ENCODE data around the gene ENHO.

The ENHO gene

GRCh38 chr9:34549407-34549732 is 26.6 kb upstream of the ENHO start:
- Histone ChIP-seq H3K4me3 (replicated peaks; ENCODE audit: insufficient read depth, low read length) (no peak overlapping the region), H3K27ac (replicated peaks) (no peak overlapping the region), H3K27me3 (ENCODE audit: insufficient read depth, poor library complexity, severe bottlenecking) (peaks cover 12% of the 10 kb centered on the region)
- no peak for DNase-seq (ENCODE audit: low read depth in 1 of 2, low spot score in 1 of 2)
- TF ChIP-seq POLR2AphosphoS5 (IDR thresholded peaks at IDR 0.05; ENCODE audit: low read depth) (no peak), REST (IDR thresholded peaks at IDR 0.05; ENCODE audit: insufficient replicate concordance, low read depth) (no peak), SPI1 (IDR thresholded peaks at IDR 0.05; ENCODE audit: borderline replicate concordance, low read depth) (no peak), GABPA (IDR thresholded peaks at IDR 0.05; ENCODE audit: low read depth) (no peak)
- TF ChIP-seq, protein P1, sequence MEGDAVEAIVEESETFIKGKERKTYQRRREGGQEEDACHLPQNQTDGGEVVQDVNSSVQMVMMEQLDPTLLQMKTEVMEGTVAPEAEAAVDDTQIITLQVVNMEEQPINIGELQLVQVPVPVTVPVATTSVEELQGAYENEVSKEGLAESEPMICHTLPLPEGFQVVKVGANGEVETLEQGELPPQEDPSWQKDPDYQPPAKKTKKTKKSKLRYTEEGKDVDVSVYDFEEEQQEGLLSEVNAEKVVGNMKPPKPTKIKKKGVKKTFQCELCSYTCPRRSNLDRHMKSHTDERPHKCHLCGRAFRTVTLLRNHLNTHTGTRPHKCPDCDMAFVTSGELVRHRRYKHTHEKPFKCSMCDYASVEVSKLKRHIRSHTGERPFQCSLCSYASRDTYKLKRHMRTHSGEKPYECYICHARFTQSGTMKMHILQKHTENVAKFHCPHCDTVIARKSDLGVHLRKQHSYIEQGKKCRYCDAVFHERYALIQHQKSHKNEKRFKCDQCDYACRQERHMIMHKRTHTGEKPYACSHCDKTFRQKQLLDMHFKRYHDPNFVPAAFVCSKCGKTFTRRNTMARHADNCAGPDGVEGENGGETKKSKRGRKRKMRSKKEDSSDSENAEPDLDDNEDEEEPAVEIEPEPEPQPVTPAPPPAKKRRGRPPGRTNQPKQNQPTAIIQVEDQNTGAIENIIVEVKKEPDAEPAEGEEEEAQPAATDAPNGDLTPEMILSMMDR (IDR thresholded peaks at IDR 0.05; ENCODE audit: insufficient read depth, low read length), result no peak

DNA sequence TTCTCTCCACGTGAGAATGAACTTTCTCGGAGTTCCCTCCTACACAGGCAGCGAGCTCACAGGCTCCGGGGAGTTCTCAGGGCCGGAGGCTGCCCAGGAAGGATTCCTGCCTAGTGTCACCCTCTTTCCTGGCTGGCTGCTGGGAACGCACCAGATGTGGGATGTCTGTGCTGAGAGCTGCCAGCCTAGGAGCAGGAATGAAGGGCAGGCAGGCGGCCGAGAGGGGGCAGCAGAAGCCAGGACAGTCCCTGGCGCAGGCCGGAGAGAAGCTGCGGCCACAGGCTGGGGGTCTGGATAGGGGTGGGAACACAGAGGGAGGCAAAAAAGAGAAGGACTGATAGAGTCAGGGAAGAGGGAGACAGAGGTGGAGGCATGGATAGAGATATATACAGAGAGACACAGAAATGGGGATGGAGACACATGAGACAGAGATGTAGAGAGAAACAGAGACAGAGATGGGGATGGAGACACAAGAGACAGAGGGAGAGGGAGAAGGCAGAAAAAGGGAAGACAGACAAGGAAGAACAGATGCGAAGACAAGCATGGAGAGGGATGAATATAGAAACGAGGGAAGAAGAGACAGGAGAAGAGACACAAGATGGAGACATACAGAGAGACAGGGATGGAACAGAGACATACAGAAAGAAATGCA is 25.3 kb upstream of the ENHO start:
- Histone ChIP-seq H3K27me3 (ENCODE audit: insufficient read depth, poor library complexity, severe bottlenecking) (peaks cover 6% of the 10 kb centered on the region), H3K27ac (replicated peaks) (no peak overlapping the region), H3K4me3 (replicated peaks; ENCODE audit: insufficient read depth, low read length) (no peak overlapping the region)
- no peak for TF ChIP-seq GABPA (IDR thresholded peaks at IDR 0.05; ENCODE audit: low read depth)
- TF ChIP-seq POLR2AphosphoS5 (IDR thresholded peaks at IDR 0.05; ENCODE audit: low read depth), result no peak
- TF ChIP-seq, protein P1 (IDR thresholded peaks at IDR 0.05; ENCODE audit: insufficient read depth, low read length), result peak; percentile 49
- peak in 1 of 2 experiments; percentile 17 for DNase-seq (ENCODE audit: low read depth in 1 of 2, low spot score in 1 of 2)

DNA sequence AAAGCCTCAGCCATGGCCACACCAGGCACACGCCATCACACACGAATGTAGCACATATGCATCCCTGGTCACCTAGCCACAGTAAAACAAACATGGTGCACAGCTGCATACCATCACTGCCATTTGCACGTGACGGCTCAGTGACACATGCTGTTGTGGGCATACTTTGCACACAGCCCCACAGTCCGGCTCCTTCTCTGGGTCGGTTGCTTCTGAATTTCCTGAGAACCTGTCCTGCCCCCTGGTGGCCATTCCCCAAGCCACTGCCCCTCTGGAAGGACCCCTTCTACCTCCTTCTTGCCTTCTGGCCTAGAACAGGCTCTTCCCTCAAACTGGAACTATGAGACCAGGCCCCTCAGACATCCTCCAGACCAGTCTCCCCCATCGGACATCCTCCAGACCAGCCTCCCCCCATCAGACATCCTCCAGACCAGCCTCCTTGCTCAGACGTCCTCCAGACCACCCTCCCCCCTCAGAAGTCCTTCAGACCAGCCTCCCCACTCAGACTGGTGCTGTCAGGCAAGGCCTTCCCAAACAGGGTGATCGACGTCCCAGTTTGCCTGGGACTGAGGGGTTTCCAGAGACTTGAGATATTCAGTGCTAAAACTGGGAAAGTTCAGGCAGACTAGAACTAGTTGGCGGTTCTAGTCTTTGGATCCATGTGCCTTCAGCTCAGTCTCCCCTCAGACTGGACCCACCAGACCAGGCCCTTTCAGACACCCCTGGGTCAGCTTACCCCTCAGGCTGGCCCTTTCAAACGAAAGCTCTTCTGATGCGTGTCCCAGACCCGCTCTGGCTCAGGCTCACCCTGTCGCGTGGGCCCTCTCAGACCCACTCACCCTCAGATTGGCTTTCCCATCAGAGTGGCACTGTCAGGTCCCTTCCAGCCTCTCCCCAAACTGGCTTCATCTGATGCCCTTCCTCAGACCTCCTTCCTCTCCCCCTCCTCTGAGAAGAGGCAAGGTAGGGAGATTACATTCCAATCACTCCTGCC is 24.3 kb upstream of the ENHO start:
- DNase-seq (ENCODE audit: low read depth in 1 of 2, low spot score in 1 of 2), result peak; percentile 35 to 46
- H3K27ac ChIP-seq (replicated peaks), result no peak overlapping the region
- TF ChIP-seq POLR2AphosphoS5 (IDR thresholded peaks at IDR 0.05; ENCODE audit: low read depth) (no peak), REST (IDR thresholded peaks at IDR 0.05; ENCODE audit: insufficient replicate concordance, low read depth) (no peak), GABPA (IDR thresholded peaks at IDR 0.05; ENCODE audit: low read depth) (no peak), SPI1 (IDR thresholded peaks at IDR 0.05; ENCODE audit: borderline replicate concordance, low read depth) (no peak)
- TF ChIP-seq, protein P1 (IDR thresholded peaks at IDR 0.05; ENCODE audit: insufficient read depth, low read length), result peak; percentile 56
- peaks cover 6% of the 10 kb centered on the region for H3K27me3 ChIP-seq (ENCODE audit: insufficient read depth, poor library complexity, severe bottlenecking)
- no peak overlapping the region for H3K4me3 ChIP-seq (replicated peaks; ENCODE audit: insufficient read depth, low read length)
